AG09319 (cell line): Measurements from ENCODE around the gene DUSP22.

Experiments used
- DNase-seq: peaks from one replicate; pipeline ENCODE4 v3.0.0-alpha.2; 2010; ENCODE audit warnings: low read depth; ENCODE audit errors: extremely low read depth
- TF ChIP-seq, protein P1 (sequence below): IDR thresholded peaks from 2 replicates; pipeline ENCODE4 v1.5.1; 2011; ENCODE audit warnings: low read depth, mild to moderate bottlenecking, inconsistent platforms, low read length, moderate library complexity

DUSP22 gene

DNA sequence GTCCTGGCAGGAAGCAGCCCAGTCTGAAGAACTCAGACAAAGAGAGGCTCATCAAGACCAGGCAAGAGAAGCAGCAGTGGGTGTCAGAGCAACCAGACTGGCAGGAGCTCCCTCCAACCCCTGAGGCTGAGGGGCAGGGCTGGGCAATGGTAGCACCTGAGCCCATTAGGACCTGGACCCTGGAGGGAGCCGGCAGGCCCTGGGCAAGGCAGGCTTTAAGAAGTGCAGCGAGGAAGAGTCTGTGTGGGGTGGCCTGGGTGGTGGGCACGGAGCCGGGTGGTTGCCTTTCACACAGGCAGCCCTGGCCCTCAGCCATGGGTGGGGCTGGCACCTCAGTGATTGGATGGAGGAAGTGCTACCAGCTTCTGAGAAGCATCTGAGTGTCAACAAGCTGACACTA, 66.1 kb downstream of the DUSP22 start:
- DNase-seq = no peak

DNA sequence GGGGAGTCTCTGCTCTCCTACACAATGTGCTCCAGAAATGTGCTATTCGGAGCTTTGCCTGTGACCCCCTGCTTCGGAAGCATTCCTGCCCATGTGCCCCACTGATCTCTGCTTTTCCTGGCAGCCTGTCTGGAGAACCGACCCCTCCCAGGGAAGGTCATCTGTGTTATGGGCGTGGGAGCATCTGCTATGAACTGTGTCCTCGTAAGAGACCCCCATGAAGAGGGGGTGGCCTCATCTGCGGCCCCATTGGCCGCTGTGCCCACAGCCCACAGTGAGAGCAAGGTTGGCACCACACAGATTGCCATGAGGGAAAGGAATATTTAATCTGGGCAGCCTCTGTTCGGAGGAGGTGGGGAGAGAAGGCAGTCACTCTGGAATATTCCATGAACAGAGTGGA, 66.6 kb downstream of the DUSP22 start:
- DNase-seq = no peak

More for the DNA sequence above, 66.1 kb downstream of the DUSP22 start:
- TF ChIP-seq, protein P1, sequence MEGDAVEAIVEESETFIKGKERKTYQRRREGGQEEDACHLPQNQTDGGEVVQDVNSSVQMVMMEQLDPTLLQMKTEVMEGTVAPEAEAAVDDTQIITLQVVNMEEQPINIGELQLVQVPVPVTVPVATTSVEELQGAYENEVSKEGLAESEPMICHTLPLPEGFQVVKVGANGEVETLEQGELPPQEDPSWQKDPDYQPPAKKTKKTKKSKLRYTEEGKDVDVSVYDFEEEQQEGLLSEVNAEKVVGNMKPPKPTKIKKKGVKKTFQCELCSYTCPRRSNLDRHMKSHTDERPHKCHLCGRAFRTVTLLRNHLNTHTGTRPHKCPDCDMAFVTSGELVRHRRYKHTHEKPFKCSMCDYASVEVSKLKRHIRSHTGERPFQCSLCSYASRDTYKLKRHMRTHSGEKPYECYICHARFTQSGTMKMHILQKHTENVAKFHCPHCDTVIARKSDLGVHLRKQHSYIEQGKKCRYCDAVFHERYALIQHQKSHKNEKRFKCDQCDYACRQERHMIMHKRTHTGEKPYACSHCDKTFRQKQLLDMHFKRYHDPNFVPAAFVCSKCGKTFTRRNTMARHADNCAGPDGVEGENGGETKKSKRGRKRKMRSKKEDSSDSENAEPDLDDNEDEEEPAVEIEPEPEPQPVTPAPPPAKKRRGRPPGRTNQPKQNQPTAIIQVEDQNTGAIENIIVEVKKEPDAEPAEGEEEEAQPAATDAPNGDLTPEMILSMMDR = no peak

DNA sequence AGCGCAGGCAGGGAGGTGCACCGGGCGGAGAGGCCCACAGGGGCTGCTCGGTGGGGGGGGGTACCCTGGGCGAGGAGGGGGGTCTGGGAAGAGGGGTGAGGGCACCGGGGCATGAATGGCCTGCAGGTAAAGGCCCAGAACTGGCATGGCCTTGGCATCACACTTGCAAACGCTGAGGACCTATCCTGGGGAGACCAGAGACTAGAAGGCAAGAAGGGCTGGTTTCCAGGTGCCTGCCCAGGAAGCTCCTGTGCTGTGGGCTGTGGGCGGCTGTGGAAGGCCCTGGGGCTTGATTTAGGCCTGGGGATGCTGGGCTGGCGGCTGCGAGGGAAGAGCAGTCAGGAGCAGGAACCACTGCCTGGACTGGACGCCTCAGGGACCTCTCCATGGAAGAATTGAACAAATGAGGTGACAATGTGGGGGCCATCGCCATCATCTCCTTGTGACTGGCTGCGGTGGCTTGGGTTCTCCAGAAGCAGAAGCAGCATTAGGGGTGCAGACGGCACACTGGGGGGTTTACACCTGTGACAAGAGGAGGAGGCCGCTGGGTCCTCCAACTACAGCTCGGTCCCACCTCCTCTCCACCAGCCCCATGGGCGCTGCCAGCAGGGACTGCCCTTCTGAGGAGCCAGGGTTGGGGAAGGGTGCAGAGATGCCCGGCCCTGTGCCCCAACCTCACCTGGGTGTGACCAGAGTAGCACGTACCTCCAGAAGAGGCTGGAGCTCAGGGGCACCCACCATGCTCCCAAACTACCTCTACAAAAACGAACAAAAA, 67.2 kb downstream of the DUSP22 start:
- DNase-seq = no peak

More for the DNA sequence above, 66.6 kb downstream of the DUSP22 start:
- TF ChIP-seq, protein P1 = no peak

DNA sequence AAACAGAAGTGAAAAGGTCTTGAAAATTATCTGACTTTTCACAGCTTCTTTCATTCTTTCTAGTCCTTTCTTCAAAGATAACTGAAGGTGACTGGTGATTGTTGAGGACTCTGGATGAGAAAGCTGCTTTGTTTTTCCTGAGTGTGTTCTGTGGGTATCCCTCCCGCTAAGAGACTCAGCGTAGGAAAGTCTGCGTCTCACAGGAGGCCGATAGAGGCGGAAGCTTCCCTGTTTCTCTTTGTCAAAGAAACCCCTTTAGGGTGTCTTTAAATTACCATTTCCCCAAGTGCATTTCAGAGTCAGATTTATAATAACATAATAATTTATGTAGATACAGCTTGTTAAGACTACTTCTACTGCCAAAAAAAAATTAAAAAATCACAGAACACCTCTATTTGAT, 68.1 kb downstream of the DUSP22 start:
- DNase-seq = no peak
- TF ChIP-seq, protein P1 = no peak

More for the DNA sequence above, 67.2 kb downstream of the DUSP22 start:
- TF ChIP-seq, protein P1 = no peak

DNA sequence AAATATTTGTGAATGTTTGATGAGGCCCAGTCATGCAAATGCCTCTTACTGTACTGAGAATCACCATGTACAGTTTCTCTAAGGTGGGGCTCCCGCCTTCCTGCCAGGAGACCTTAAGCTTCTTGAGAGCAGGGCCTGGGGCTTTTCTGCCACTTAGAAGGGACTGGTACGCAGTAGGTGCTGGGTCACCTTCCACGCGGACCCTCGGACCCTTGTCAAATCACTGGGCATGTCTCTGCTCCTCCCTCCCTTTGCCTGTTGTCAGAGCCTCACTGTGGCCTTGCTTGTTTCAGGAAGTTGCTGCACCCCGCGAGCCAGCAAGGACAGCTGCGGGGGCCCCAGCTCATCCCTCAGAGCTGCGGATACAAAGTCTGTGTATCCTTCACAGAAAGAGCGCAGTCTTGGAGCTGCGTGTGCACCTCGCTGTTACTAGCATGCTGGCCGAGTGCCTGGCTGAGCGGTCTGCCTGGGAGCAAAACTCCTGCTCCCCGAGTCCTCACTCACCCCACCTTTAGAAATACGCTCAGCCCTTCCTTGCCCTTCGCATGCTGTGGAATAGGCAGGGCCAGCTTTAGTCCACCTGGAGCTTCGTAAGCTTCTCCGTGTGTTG, 68.6 kb downstream of the DUSP22 start:
- TF ChIP-seq, protein P1 = no peak
- DNase-seq = no peak

DNA sequence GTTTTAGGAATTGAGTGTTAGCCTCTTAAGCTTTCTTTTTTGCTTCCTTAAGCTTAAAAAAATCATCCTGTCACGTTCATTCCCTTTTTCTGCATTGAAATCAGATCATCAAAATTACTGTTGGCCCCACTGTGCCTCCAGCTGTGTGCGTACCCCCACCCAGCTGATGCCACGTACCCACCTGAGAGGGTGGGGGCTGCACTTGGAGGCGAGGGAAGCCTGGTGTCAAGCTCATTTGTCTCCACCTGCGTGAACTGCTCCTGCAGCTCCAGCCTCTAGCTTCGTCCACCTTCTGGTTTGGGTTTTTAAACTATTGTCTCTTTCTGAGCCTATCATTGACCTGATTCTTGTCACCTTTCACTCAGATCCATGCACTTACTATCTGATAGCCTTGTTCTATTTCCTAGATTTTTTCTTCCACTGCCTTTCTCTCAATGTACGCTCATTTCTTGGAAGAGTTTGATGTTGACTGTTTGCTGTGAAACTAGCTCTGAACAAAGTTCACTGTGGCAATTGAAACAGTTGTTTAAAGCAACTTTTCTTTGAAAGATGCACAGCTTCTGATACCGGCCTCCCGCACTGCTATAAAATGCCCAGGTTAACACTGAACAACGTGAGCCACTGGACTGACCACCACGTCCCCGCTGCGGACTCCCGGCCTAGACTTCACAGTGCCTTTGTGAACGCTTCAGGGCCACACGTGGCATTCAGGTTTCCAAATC, 69.3 kb downstream of the DUSP22 start:
- no peak for DNase-seq
- TF ChIP-seq, protein P1 = no peak
